Measurements from ENCODE around the gene SH3RF3.

Gene SH3RF3

DNA sequence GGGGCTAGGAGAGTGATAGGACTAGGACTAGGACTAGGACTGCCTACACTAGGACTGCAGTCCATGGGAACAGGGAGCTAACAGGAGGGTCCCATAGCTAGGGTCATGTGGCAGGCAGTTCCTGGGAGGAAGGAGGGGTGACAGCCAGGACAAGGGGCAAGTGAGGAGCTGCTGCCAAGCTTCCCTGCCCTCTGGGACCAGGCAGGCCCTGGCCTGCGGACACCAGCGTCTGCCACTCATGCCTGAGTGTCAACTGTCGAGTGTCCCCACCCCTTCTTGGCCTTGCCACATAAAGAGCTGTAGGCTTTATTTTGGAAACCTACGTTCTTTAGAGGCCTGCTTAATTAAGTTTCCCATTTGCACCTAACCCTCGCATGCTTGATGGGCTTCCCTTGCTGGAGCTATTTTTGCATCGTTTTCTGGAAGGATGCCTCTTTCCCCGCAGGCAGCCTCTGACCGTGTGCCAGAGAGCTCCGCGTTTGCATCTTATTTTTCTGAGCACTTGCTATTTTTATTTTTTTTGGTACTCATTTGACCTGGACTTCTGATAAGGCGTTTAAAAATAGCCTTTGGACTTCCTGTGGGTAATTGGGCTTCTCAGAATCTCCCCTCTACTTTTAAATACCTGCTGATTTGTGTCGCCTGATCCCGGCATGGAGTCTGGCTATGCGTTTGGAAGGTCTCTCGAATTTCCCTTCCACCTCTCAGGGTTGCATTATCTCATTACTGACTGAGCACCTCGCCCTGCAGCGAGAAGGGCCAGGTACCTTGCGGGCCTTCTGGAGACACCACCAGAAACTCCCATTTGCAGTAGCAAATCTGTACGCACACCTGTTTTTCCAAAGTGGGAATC, 66.4 kb downstream of the SH3RF3 start:
- peaks cover 4% of the 10 kb centered on the region; the same call in 1 of the 2 replicates for H3K9me3 ChIP-seq
- H3K4me3 ChIP-seq, result no peak overlapping the region
- no peak for TF ChIP-seq Cebpa-rat (IDR thresholded peaks at IDR 0.05)
- no peaks in the 10 kb centered on the region for H3K36me3 ChIP-seq
- no peak overlapping the region for H3K9ac ChIP-seq
- peaks cover 85% of the 10 kb centered on the region for H3K4me1 ChIP-seq
- peak overlapping the region; percentile 78 for H3K4me2 ChIP-seq
- no peak overlapping the region for H3K27ac ChIP-seq
- H4K20me1 ChIP-seq, result peaks cover 96% of the 10 kb centered on the region
- peaks cover 21% of the 10 kb centered on the region; the same call in 1 of the 2 replicates for H3K27me3 ChIP-seq

DNA sequence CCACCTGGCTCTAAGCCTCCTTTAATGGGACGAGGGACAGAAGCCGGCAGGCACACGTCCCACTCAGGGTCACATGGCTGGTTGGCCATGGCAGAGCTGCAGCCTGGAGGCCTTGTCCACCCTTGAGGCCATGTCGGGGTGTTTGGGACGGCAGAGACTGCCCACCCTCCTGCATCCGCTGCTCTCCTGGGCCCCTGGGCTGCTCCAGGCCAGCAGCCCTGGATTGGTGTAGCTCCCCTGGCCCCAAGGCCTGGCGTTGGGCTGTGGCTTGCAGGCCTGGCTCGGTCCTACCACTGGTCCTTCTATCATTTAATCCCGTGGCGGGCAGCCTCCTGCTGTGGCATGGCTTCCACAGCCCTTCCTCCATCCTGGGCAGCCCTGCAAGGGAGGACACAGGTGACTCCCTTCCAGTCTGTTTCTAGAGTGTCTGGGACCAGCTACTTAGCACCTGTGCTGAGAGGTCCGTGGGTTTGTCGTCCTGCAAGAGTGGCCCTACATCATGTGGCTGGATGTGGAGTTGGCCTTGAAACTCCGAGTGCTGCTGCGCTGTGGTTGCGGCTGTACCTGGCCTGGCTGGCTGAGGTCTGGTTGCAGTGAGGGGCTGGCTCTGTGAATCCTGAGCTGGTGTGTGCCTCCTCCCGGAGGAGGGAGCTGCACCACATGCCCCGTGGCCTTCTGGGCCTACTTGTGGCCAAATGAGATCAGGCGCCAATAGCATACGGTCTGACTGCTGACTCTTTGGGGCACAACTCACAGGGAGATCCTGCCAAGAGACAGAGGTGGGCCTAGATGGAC, 67.3 kb downstream of the SH3RF3 start:
- Histone ChIP-seq H4K20me1 (peaks cover 96% of the 10 kb centered on the region), H3K9ac (no peak overlapping the region), H3K4me1 (peaks cover 94% of the 10 kb centered on the region), H3K9me3 (peaks cover 4% of the 10 kb centered on the region; the same call in 1 of the 2 replicates), H3K36me3 (no peaks in the 10 kb centered on the region), H3K4me2 (peak overlapping the region; percentile 78), H3K4me3 (no peak overlapping the region), H3K27me3 (peaks cover 27% of the 10 kb centered on the region; the same call in 1 of the 2 replicates), H3K27ac (no peak overlapping the region)
- no peak for TF ChIP-seq Cebpa-rat (IDR thresholded peaks at IDR 0.05)

DNA sequence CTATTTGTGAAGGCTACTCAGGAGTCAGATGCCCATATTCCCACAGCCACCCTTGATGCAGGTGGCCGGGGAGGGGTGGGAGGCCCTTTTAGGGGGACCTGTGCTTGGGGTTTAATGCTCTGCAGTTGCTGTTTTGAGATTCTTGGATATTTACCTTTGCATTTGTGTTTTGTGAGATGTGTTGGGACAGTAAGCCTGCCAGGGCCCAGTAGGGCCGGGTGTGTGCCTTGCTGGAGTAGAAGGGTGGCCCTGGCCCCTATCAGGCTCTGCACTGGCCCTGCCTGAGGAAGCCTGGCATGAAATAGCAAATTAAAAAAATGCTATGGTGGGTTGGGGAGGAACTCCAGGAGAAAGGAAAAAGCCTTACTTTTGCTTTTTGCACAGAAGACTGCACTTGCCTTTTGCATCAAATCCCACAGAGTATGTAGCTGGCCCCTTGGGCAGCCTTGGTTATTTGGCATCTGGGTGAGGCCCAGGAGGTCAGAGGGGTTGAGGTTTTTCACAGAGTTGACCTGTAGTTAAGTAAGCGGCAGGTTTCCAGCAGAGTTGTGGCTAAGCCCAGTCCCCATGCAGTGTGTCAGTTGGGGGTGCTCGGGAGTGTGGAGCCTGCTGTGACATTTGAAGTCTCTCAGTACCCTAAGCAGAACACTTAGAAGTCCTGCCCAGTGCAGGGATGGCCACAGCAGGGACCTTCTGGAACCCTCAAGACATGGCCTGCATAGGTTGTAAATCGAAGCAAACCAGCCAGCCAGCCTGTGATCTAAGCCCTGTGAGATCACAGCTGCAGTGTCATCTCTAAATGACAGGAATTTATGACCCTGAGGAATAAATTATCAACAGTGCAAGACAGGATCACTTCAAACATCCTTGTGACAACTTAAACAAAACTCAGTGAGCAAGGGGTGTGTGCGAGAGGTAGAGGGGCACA, 68.8 kb downstream of the SH3RF3 start:
- Histone ChIP-seq H3K9ac (no peak overlapping the region), H3K4me1 (peaks cover 87% of the 10 kb centered on the region), H3K9me3 (peaks cover 4% of the 10 kb centered on the region; the same call in 1 of the 2 replicates), H3K36me3 (no peaks in the 10 kb centered on the region), H3K4me3 (no peak overlapping the region), H3K4me2 (peak overlapping the region; percentile 78), H3K27ac (no peak overlapping the region), H4K20me1 (peaks cover 96% of the 10 kb centered on the region), H3K27me3 (peaks cover 27% of the 10 kb centered on the region; the same call in 1 of the 2 replicates)
- TF ChIP-seq Cebpa-rat (IDR thresholded peaks at IDR 0.05), result no peak

GRCh38 chr2:109199790-109200189, 70.8 kb downstream of the SH3RF3 start:
- H3K4me3 ChIP-seq, result no peak overlapping the region
- H3K9ac ChIP-seq, result no peak overlapping the region
- peaks cover 67% of the 10 kb centered on the region for H3K4me1 ChIP-seq
- no peaks in the 10 kb centered on the region for H3K36me3 ChIP-seq
- peaks cover 96% of the 10 kb centered on the region for H4K20me1 ChIP-seq
- H3K27ac ChIP-seq, result no peak overlapping the region
- no peak for TF ChIP-seq Cebpa-rat (IDR thresholded peaks at IDR 0.05)
- peak overlapping the region; percentile 54 for H3K4me2 ChIP-seq
- peaks cover 4% of the 10 kb centered on the region; the same call in 1 of the 2 replicates for H3K9me3 ChIP-seq
- H3K27me3 ChIP-seq, result peaks cover 15% of the 10 kb centered on the region; the same call in 1 of the 2 replicates

GRCh38 chr2:109200616-109201464, 71.8 kb downstream of the SH3RF3 start:
- H3K4me1 ChIP-seq, result peaks cover 65% of the 10 kb centered on the region
- peak overlapping the region; percentile 54 for H3K4me2 ChIP-seq

GRCh38 chr2:109201465-109202327, 72.7 kb downstream of the SH3RF3 start:
- H3K27me3 ChIP-seq, result peaks cover 10% of the 10 kb centered on the region; the same call in 1 of the 2 replicates
- H3K27ac ChIP-seq, result no peak overlapping the region
- H3K4me3 ChIP-seq, result no peak overlapping the region
- no peak overlapping the region for H3K9ac ChIP-seq
- H4K20me1 ChIP-seq, result peaks cover 96% of the 10 kb centered on the region
- no peak for TF ChIP-seq Cebpa-rat (IDR thresholded peaks at IDR 0.05)
- H3K4me2 ChIP-seq, result peak overlapping the region; percentile 54
- no peaks in the 10 kb centered on the region for H3K36me3 ChIP-seq
- H3K4me1 ChIP-seq, result peaks cover 65% of the 10 kb centered on the region
- H3K9me3 ChIP-seq, result peaks cover 4% of the 10 kb centered on the region; the same call in 1 of the 2 replicates

More at GRCh38 chr2:109200616-109201464, 71.8 kb downstream of the SH3RF3 start:
- Histone ChIP-seq H3K36me3 (no peaks in the 10 kb centered on the region), H3K27ac (no peak overlapping the region), H4K20me1 (peaks cover 96% of the 10 kb centered on the region), H3K9me3 (peaks cover 4% of the 10 kb centered on the region; the same call in 1 of the 2 replicates), H3K4me3 (no peak overlapping the region), H3K27me3 (peaks cover 10% of the 10 kb centered on the region; the same call in 1 of the 2 replicates), H3K9ac (no peak overlapping the region)
- TF ChIP-seq Cebpa-rat (IDR thresholded peaks at IDR 0.05), result no peak

GRCh38 chr2:109202486-109202885, 73.5 kb downstream of the SH3RF3 start:
- Histone ChIP-seq H3K9me3 (peaks cover 4% of the 10 kb centered on the region; the same call in 1 of the 2 replicates), H3K27ac (no peak overlapping the region), H3K4me2 (no peak overlapping the region), H3K9ac (no peak overlapping the region), H3K27me3 (peaks cover 10% of the 10 kb centered on the region; the same call in 1 of the 2 replicates), H3K4me3 (no peak overlapping the region), H3K4me1 (peaks cover 65% of the 10 kb centered on the region), H3K36me3 (no peaks in the 10 kb centered on the region), H4K20me1 (peaks cover 96% of the 10 kb centered on the region)
- TF ChIP-seq Cebpa-rat (IDR thresholded peaks at IDR 0.05), result no peak

Measured in BLaER1 (cell line).